Heart right ventricle (tissue), 16 donors: ENCODE measurements around the gene IRX2. TPM values are rescaled to one million over a fixed set of nuclear protein-coding genes. Genes with fewer than 3 reads are reported as not detected.

ENCODE experiments used
- ATAC-seq, 8 donors: fragments of 200-7000 bp; cut with Tn5 transposase; one replicate each; pipeline ENCODE4 v1.9.1; 2020; ENCODE audit warnings: mild to moderate bottlenecking in 8 of 8, moderate library complexity in 8 of 8, moderate number of reproducible peaks in 1 of 8
- DNase-seq, 2 donors: peaks; one replicate each; pipeline ENCODE4 v3.0.0-alpha.2; 2020
- H3K27ac ChIP-seq, 10 donors: fragments of 200-600 bp; sonication (generic) in 2 of 10; one replicate each; pipeline versions ENCODE4 v1.5.0 to v1.8.0; 2020 to 2022; ENCODE audit warnings: mild to moderate bottlenecking in 3 of 10
- H3K27me3 ChIP-seq, 7 donors: fragments of 200-600 bp; one replicate each; pipeline ENCODE4 v1.8.0; 2021 to 2022; ENCODE audit warnings: mild to moderate bottlenecking in 2 of 7
- H3K36me3 ChIP-seq, 9 donors: fragments of 200-600 bp; sonication (generic) in 1 of 9; one replicate each; pipeline versions ENCODE4 v1.5.0 to v1.8.0; 2020 to 2022; ENCODE audit warnings: mild to moderate bottlenecking in 2 of 9
- H3K4me1 ChIP-seq, 9 donors: fragments of 200-600 bp; sonication (generic) in 1 of 9; one replicate each; pipeline versions ENCODE4 v1.5.0 to v1.8.0; 2020 to 2022; ENCODE audit warnings: mild to moderate bottlenecking in 4 of 9
- H3K4me3 ChIP-seq, 10 donors: fragments of 200-600 bp; sonication (generic) in 2 of 10; one replicate each; pipeline versions ENCODE4 v1.5.0 to v1.8.0; 2020 to 2022; ENCODE audit warnings: mild to moderate bottlenecking in 7 of 10, moderate library complexity in 2 of 10
- H3K9me3 ChIP-seq, 11 donors: fragments of 200-600 bp in 10 of 11; sonication (generic) in 2 of 11; one replicate each; pipeline versions ENCODE4 v1.5.0 to v1.8.0; 2013 to 2022; ENCODE audit warnings: mild to moderate bottlenecking in 2 of 11, control low read depth in 1 of 11, moderate library complexity in 1 of 11
- WGBS, 2 donors: extraction: QIAGEN DNeasy Blood & Tissue Kit; methylation state at CpG; one replicate each; pipeline ENCODE4 v1.1.7; 2013; ENCODE audit warnings: inconsistent platforms in 1 of 2; 5-methylcytosine and 5-hydroxymethylcytosine counted together
- intact Hi-C, 10 donors: fragments of 100-400 bp; cut with DNase I; formaldehyde crosslinking; loops; one replicate each; pipeline versions ENCODE4 v1.11.1 to v1.14.2; 2022
- polyA plus RNA-seq, 2 donors: library from polyadenylated mRNA; stranded (reverse); fragments of 200-250 nt; gene quantifications; one replicate each; pipeline ENCODE4 v1.2.3, GENCODE V29; 2013
- total RNA-seq, 10 donors: library from RNA; stranded (reverse); fragmentation: NEBNext Ultra II Directional in 3 of 10; extraction: Animal tissue kit (Norgen Biotek cat#: 25700) in 3 of 10; gene quantifications; one replicate each; pipeline versions ENCODE4 v1.2.1 to v1.2.4, GENCODE V29; 2021 to 2023
- TF ChIP-seq, protein P1 (sequence below), 9 donors: fragments of 200-600 bp; sonication (generic) in 2 of 9; IDR thresholded peaks; one replicate each; pipeline versions ENCODE4 v1.5.0 to v1.8.0; 2021 to 2022; ENCODE audit warnings: antibody characterized with exemption in 9 of 9, mild to moderate bottlenecking in 5 of 9, moderate library complexity in 1 of 9
- donor health status: Arrhythmogenic right ventricular cardiomyopathy.
- donor health status: ischemic (EF 13 %, LVEDD 7.1; RV severe dilation, severe dysfunction).
- donor health status: healthy with polysubstance abuse.
- donor health status: DM: no; HTN: yes; CAD: no.
- donor health status: DM: no; HTN: no; CAD: no.
- donor health status: ischemic (EF 25% LVEDD 6.9; RV normal size, moderate dysfunction).
- donor health status: ischemic (EF 25% LVEDD 5.7; RV mildly dilated, moderate dysfunction).
- donor health status: healthy.
- donor health status: DM: yes; HTN: yes; CAD: no.
- donor health status: Ischemic cardiomyopathy.
- donor health status: ischemic (EF 35%, LVEDD 5.7; RV mildly dilated, moderate dysfunction).
- donor health status: nonischemic (EF 11% LVEDD 7.7; RV severe dilation, severe dysfunction).
- donor health status: DM: yes; HTN: yes; CAD: no.
- donor health status: PGD.
- donor health status: ischemic (EF 29% LVEDD 5.4; RV normal size, mild dysfunction).
- donor health status: nonischemic (EF 23%, LVEDD 6.1; RV moderate dilation, normal function).

IRX2 gene
- total and polyA plus RNA-seq, 12 donors: 0.09 to 6.4 (median 1.3) TPM

DNA sequence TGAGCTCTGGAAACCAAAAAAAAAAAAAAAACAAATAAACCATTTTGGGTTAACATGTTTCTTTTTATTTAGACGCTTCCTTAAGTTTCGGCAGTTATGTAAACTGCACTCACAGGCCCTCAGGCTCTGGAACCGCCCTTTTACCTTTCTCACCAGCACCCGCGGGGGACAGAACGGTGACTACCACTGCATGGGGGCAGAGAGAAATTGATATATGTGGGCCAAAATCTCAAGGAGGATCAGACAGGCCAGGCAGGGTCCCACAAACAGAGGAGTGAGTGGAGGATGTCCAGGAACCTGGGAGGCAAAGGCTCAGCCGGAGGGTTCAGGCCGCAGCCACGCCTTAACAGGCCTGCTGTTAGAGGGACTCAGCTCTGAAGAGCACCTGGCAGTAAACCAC is 54.4 kb downstream of the IRX2 start:
- DNase-seq (no peak), ATAC-seq (no peak)
- no peak overlapping the region for H3K27ac ChIP-seq
- intact Hi-C loops: no loop called here
- TF ChIP-seq, protein P1, sequence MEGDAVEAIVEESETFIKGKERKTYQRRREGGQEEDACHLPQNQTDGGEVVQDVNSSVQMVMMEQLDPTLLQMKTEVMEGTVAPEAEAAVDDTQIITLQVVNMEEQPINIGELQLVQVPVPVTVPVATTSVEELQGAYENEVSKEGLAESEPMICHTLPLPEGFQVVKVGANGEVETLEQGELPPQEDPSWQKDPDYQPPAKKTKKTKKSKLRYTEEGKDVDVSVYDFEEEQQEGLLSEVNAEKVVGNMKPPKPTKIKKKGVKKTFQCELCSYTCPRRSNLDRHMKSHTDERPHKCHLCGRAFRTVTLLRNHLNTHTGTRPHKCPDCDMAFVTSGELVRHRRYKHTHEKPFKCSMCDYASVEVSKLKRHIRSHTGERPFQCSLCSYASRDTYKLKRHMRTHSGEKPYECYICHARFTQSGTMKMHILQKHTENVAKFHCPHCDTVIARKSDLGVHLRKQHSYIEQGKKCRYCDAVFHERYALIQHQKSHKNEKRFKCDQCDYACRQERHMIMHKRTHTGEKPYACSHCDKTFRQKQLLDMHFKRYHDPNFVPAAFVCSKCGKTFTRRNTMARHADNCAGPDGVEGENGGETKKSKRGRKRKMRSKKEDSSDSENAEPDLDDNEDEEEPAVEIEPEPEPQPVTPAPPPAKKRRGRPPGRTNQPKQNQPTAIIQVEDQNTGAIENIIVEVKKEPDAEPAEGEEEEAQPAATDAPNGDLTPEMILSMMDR (IDR thresholded peaks at IDR 0.05): no peak
- no peak overlapping the region for H3K4me3 ChIP-seq
- no peaks in the 10 kb centered on the region for H3K4me1 ChIP-seq
- no peaks in the 10 kb centered on the region for H3K36me3 ChIP-seq
- peaks cover 0 to 7% (median 0%) of the 10 kb centered on the region in 11 donors for H3K9me3 ChIP-seq
- 92 to 96% methylated on average over 9 of the region's 9 CpGs for WGBS, 2 donors
- H3K27me3 ChIP-seq: peaks cover 0 to 15% (median 5%) of the 10 kb centered on the region in 7 donors
